HG02759 (cell line): ENCODE data around the gene LEAP2.

Experiments
- ATAC-seq: cut with Tn5 transposase; IDR thresholded peaks from one replicate; pipeline ENCODE4 v1.9.1; 2021; ENCODE audit warnings: mild to moderate bottlenecking, moderate library complexity; ENCODE audit not compliant: unreplicated experiment

The LEAP2 gene, protein sequence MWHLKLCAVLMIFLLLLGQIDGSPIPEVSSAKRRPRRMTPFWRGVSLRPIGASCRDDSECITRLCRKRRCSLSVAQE

DNA sequence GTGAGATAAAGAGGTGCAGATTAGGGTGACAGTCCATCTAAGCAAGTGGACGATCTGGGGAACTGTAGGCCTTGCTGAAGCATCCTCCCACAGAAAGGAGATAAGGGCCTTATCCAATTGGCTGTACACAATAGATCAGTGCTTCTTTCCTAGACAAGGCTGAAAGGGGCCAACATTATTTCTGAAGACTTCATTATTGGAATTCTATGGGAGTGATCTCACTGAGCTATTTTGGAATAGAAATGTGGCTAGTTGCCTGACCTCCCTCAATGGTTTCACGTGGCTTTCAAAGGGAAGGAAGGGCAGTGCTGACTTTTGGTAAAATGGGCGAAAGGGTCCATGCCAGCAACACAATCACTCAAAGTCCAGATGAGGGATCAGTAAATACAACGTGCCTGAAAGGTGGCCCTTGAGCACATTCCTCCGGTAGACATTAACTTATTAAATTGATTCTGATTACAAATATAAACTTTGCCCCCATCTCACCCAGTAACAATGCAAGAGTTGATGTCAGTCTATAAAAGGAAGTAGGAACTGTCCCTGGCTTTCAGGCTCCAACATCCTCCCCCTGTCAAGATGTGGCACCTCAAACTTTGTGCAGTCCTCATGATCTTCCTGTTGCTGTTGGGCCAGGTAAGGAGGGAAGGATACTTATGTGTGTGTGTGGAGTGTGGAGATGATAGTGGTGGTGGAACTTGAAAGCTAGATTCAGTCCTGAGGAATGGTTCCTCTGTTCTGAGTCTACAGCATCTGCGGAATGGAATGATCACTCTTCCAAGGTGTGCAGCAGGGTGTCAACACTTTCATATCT is at the start of gene LEAP2:
Gene LEAP2, plus strand, starts transcription at position 550 of the 811 bp plus-strand sequence. Its CDS starts 27 bp downstream, at position 577.
- ATAC-seq = no peak

DNA sequence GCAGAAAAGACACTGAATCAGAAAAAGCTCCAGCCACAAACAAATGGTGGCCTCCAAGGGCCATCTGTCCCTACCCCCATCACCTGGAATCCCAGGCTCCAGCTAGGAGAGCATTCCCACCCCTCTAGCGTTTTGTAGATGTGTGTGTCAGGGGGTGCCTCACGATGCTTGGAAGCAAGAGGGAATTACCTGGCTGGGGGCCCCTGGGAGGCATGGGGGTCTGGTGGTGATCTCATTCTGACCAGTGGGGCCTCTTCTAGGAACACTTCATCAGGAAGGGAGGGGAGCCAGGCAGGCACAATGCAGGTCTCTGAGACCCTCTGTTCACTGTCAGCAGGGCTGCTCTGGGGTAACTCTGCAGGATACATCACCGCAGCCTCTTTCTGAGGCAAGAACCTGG is 49.0 kb upstream of the LEAP2 start:
- no peak for ATAC-seq

DNA sequence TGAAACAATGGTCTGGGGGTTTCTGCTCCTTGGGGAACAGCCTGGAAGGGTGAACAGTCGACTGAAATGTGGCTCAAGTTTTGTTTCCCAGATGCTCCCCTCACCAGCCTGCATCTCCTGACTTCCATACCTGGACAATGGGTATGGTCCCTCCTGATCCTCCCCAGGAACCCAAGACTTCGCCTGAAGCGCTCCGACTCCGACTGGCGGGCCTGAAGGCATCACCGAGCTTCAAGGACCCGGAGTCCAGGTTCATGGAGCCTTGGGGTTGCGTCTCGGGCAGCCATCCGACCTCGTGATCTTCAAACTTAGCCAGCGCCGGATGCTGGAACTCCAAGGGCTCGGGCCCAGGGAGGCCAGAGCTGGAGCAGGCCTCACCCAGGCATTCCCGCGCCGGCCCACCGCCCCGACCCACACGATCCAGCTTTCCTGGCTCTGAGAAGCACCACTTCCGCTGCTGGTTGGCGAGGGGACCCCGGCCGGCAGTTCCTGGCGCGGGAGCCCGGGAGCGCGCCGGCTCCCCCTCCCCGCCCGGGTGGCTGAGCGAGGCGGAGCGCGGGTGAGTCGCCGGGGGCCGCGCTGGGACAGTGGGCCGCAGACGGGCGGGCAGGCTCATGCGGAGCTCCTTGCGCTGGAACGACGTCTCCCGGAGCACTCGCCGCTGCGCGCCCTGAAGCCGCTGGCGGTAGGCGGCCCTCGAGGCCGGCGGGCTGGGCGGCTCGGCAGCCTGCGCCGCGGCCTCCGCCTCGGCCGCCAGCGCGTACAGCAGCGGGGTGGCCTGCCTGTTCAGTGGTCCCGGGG is 48.2 kb upstream of the LEAP2 start:
- ATAC-seq = no peak

DNA sequence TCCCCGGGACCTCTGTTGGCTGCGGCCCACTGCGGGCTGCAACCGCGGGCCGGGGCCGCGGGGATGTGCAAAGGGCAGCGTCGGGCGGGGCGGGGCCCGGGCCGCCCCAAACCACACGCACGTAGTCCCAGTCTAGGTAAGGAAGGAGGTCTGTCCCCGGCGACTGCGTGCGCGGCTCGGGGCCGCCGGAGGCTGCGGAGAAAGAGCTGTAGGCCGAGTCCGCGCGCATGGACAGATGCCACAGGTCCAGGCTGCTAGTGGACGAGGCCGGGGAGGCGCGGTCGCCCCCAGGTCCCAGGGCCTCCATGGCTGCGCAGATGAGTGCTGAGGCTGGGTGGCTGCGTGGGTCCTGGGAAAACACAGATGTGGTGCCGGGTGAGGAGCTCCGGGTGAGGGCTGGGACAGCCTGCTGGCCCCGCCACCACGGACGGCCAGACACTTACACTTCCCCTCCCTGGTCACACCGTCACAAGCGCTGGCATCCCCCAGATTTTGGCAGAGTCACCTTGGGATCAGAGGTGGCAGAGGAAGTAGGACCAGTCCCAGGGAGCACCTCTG is 47.6 kb upstream of the LEAP2 start:
- ATAC-seq = no peak

DNA sequence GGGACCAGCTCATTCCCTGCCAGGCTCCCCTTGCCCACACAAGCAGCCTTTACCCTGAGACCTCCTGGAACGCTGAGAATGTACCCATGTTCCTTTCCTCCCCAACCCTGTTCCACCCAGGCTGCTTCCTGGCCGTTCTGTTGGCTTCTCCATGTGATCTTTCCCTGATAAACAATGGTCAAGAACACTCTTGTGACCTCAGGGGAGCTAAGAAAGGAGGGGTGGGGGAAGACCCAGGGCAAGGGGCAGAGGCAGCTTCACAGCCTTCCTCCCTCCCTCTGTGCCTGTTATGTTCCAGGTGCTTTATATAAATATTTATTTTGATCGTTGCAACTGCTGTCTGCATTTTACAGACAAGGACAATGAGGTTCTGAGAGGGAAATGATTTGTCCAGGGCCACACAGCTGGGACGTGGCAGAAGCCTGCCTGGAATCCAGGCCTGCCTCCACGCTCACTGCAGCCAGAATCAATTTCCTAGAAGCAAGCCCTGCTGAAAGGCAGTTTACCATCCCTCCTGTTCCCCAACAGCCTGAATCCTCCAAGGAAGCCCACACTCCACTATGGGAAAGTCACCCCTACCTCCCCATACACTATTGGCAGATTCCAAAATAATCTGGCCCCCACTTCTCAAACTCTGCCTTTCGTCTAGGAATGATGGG is 46.9 kb upstream of the LEAP2 start:
- ATAC-seq = no peak

DNA sequence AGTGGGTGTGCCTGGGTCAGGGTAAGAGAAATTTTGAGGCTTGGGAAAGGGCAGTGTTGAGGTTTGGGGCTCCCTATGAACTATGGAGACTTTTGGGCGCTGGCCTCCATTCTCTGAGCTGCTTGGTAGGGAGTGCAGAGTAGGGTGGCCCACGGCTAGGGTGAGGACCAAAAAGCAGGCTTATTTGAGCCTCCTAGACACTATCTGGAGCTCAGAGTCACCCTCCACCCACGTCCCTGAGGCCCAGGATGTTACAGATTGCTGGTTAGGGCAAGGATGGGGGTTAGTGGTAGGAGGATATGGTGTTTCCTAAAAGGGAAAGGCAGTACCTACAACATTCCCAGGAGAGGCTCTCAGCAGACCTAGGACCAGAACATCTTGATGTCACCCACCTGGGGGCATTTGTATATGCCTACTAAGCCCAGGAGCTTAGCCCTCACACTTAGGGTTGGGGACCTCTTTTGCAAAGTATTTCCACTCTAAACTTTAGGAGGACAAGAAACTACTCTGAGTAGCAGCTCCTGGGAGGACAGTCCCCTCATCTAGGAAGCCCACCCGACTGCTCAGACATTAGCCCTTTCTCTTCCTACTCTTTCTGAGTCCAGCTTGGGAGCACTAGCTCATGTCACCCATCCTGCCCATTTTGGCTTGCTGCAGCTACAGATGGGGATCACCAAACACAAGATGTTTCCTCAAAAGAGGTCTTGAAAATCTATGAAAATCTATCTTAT is 45.4 kb upstream of the LEAP2 start:
- ATAC-seq = no peak

DNA sequence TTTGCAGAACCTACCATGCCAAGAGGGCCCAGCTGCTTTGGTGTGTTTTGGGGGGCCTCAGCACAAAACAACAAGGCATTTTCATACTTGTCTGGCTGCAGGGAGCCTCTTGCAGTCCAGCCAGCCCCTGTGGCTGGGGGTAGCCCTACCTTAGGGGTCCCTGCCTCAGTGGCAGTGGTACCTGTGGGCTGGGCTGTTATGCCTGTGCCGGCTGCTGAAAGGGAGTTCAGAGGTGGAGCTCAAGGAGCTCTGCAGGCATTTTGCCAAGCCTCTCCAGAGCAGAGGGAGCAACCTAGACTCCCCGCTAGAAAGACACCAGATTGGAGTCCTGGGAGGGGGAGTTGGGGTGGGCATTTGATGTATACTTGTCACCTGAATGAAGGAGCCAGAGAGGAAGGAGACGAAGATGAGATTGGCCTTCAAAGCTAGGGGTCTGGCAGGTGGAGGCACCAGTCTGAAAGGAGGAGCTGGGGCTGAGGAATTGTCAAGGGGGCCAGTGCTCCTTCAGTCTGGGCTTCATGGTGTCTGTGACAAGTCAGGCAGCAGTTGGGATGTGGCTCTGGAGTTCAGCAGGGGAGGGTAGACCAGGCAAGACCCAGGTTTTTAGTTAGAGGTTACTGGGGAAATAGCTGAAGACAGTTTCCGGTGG is 44.5 kb upstream of the LEAP2 start:
- ATAC-seq = no peak

DNA sequence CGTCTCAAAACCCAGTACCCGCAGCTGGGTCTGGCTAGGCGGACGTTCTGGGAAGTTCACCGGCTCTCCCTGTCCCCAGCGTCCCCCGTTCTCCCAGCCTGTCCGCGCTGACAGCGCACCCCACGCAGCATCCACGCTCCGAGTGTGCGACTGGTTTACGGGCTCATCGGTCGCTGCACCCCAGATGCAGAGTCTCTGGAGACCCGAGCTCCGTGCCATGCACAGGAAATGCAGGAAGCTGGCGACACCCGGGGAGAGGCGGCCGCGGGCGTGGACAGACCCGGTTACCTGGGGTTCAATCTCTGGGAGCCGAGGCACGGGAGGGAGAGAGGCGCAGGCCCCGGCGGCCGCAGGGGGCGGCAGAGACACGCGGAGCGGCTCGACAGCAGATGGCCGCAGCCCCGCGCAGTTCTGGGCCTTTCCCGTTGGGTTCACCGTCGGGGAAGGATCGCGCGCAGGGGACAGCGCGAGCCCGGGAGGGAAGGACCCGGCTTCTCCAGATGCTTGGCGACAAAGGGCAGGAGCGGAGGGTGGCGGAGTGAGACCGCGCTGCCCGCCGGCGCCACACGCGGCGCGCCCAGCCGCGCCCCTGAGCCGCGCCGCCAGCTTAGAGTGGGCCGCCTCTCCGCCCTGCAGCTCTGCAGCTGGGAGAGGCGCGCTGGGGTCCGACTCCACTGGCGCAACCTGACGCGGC is 43.6 kb upstream of the LEAP2 start:
- ATAC-seq = peak; percentile 85

DNA sequence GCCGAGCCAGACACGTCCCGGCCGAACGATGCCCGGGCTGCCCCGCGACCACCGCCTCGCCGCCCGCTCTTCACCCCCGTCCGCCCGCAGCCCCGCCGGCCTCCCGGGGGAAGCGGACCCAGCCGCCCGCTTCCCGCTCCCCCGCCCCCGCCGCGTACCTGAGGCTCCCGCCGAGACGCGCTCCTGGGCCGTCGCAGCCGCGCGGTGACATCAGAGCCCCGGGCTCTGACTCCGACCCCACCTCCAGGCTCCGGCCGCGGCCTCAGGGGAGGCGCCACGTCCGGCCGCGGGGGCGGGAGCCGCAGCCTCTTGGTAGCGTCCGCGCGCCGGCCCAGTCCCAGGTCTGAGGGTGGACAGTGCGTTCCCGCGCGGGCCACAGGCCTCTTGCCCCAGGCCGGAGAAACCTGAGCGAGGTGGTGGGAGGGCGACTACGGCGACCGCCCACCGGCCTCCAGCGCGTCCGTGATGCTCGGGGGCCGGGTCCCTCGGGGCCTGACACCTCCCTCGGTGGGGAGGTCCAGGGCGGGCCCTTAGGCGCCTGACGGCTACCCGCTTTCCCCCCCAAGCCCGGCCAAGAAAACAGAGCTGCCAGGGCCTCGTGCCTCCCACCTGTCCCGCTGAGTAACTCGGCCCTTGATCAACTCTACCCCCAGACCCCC is 42.9 kb upstream of the LEAP2 start, which contains the start of gene SHROOM1:
Gene SHROOM1, minus strand, starts transcription at position 212 of the 659 bp plus-strand sequence. CDS start 4,507 bp downstream, outside the sequence.
- peak; percentile 72 for ATAC-seq

DNA sequence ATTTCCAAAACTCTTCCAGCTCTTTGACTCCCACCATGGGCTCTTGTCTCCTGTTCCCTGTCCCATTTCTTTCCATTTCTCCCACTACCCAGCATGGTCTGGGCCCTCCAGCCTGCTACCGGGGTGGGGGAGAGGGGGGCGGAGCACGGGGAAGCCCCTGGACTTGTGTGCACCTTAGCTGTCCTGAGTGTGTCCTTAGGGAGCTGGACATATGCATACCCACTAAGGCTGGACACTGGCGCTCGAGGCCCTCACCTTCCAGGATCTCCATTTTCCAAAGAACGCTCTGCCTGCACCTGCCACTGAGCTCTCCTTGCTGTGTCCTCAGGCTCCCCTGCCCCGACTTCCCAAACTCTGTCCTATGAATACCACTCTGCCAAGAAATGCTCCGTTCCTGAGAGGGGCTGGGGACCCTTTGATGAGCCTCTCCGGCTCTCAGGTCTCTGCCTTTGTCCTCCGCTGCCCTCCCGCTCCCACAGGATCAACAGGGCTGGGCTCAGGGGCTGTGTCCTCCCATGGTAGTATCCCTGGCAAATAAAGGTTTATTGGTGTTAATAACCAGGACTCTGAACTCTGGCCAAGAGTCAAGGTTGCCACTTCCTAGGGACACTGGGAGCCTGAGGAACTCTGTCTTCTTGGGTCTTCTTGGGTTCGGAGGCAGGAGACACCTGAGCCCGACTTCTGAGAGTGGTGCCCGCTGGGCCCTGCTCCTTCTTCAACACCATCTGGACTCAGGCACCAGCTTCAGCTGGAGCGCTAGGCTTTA is 42.2 kb upstream of the LEAP2 start:
- no peak for ATAC-seq

DNA sequence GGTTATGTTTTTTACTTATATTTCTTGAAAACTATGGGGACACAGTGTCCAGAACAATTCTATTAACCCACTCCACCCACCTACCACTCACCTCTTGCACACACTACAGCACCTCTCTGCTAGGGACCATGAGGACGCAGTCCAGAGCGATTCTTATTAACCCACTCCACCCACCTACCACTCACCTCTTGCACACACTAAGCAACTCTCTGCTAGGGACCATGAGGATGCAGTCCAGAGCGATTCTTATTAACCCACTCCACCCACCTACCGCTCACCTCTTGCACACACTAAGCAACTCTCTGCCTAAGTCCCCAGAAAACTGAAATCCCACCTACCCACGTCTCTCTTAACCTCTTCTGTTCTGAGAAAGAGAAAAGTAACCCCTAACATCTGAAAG is 40.9 kb upstream of the LEAP2 start:
- ATAC-seq = no peak

DNA sequence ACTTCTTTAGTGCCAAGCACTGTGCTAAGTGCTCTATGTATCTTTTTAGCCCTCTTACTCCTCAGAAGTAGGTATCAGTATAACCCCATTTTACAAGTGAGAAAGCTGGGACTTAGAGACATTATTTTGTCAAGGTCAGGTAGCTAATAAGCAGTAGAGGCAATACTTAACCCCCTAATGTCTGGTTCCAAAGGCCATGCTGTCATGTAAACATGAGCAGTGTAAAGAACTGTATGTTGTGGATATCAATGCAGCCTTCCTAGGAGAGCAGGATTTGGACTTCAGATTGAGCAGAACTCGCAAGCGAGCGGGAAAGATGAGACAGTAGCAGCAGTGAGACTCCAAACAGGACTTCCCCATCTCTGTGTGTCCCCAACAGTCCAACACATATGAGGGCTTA is 39.4 kb upstream of the LEAP2 start:
- ATAC-seq = no peak

DNA sequence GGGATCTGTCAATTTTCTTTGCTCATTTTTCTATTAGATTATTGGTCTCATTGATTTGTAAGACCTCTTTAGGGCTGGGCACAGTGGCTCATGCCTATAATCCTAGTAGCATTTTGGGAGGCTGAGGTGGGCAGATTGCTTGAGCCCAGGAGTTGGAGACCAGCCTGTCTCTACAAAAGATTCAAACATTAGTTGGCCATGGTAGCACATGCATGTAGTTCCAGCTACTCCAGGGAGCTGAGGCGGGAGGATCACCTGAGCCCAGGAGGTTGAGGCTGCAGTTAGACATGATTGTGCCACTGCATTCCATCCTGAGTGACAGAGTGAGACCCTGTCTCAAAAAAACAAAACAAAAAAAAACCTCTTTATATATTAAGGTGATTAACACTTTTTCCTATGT is 36.6 kb upstream of the LEAP2 start:
- no peak for ATAC-seq

DNA sequence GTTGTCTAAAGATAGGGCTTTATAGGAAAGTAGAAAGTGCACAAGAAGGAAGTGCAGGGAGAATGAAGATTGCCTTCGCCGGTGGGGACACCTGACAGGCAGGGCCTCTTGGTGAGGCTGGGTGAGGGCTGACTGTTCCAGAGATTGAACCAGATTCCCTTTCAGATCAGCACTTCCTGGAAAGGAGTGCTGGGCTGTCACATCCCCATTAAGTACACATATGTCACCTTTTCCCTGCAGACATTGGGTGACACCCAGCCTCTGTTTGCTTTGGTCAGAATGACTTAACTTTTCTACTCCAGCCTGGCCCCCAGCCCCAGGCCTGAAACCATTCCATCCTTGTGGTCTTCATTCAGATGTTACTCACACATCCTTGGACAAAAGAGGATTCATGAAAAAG is 35.6 kb upstream of the LEAP2 start:
- no peak for ATAC-seq

DNA sequence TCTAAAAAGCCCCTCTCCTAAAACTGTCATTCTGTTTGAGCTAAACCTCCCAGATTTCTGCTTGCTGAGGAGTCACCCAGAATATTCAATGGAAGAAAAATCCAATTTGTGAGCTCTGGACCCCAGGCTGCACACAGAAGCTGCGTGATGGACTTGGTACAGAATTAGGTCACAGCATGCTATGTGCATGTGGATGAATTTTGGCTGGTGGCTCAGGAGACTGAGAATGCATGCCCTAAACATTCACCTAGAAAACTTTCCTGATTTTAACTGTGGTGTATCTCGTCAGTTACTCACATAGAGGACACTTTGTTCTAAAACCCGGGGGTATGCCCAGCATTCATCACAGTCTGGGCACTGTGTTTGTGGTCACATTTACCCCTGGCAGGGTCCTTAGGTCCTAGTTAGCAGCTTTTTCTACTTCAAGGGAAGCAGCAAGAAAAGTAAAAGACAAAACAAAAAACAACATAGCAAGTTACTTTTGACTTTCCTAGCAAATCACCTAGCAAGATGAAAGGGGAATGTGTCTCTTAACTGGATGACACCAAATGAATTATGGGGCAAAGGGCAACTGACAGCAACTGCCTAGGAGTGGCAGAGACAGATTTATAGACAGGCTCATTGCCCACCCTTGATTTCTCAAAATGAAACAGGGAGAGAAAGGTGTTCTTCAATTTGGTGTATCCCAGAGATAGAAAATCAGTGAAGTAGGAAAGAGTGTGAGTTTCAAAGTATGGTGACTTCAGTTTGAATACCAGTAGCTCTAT is 34.8 kb upstream of the LEAP2 start:
- ATAC-seq = no peak

DNA sequence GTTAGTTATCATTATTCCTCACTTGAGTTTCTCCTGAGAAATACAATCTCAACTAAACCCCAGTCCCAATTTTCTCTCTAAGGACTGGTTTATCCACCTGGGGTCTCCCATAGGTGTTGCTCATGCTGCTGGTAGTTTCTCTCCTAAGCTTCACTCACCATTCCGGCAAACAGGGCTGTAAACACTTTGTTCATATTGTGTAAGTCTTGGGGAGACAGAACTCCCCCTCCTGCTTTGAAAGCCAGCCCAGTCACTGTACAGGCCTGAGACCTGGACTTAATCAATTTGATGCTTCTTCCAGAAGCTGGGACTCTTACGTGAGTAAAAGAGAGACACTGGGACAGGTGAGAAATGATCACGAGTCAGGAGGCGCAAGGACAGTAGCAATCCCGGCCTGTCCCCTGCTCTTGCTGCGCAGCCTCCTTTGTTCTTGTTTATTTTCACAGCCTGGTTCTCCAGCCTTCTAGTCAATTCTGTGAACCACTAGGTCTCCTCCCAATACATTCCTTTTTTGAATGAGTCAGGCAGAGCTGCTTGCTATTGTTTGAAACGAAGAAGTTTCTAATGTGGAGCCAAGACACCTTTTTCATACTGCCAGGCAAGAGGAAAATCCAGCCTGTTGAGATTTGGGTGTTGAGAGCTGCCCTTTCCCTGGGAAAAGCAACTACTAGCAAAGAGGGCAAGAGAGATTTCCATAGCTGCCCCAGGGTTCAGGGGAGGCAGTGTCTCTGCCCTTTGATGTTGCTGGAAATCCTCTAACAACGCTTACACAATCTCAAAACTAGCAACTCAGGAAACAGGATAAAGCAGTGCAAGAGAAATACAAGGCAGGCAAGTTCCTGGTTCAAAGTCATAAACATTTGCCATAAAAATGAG is 33.8 kb upstream of the LEAP2 start:
- ATAC-seq = no peak
